ENCODE data around the gene PAFAH2. TPM values are rescaled to one million over a fixed set of nuclear protein-coding genes. Genes with fewer than 3 reads are reported as not detected.
A peak's percentile ranks its signal among the peaks of the same experiment; 100 is the strongest.

The PAFAH2 gene
- total RNA-seq, 2 donors from 2014 or later: 8.1 to 8.3 TPM

GRCh38 chr1:26035959-26036755 is 38.3 kb upstream of the PAFAH2 start:
- Mint-ChIP-seq H3K4me3 (peak overlapping the region; percentile 96), H3K4me1 (peaks cover 7% of the 10 kb centered on the region), H3K36me3 (ENCODE audit: low read depth) (no peaks in the 10 kb centered on the region), H3K9me3 (no peaks in the 10 kb centered on the region), H3K27me3 (peaks cover 6% of the 10 kb centered on the region), H3K27ac (peak overlapping the region; percentile 85)
- peak; percentile 82 for ATAC-seq (replicated peaks)

GRCh38 chr1:26035203-26035958 is 37.5 kb upstream of the PAFAH2 start:
- Mint-ChIP-seq H3K4me3 (peak overlapping the region; percentile 96), H3K9me3 (no peaks in the 10 kb centered on the region), H3K27ac (peak overlapping the region; percentile 85), H3K36me3 (ENCODE audit: low read depth) (no peaks in the 10 kb centered on the region), H3K4me1 (peaks cover 7% of the 10 kb centered on the region), H3K27me3 (peaks cover 6% of the 10 kb centered on the region)
- peak; percentile 97 for ATAC-seq (replicated peaks)

GRCh38 chr1:26034504-26035202 is 36.8 kb upstream of the PAFAH2 start:
- Mint-ChIP-seq H3K27ac (no peak overlapping the region), H3K4me3 (peak overlapping the region; percentile 96), H3K27me3 (peaks cover 6% of the 10 kb centered on the region), H3K36me3 (ENCODE audit: low read depth) (no peaks in the 10 kb centered on the region), H3K4me1 (peaks cover 7% of the 10 kb centered on the region), H3K9me3 (no peaks in the 10 kb centered on the region)
- no peak for ATAC-seq (replicated peaks)

- H3K4me3 Mint-ChIP-seq: no peak overlapping the region
- no peak for ATAC-seq (replicated peaks)
- H3K27me3 Mint-ChIP-seq: peaks cover 3% of the 10 kb centered on the region
- H3K4me1 Mint-ChIP-seq: peaks cover 7% of the 10 kb centered on the region
- H3K9me3 Mint-ChIP-seq: no peaks in the 10 kb centered on the region
- H3K36me3 Mint-ChIP-seq (ENCODE audit: low read depth): no peaks in the 10 kb centered on the region
- H3K27ac Mint-ChIP-seq: no peak overlapping the region
Observed at GRCh38 chr1:26032656-26033357, 34.9 kb upstream of the PAFAH2 start.

GRCh38 chr1:26031611-26032220 is 33.9 kb upstream of the PAFAH2 start:
- no peak overlapping the region for H3K27ac Mint-ChIP-seq
- no peak overlapping the region for H3K4me3 Mint-ChIP-seq
- H3K27me3 Mint-ChIP-seq: peaks cover 3% of the 10 kb centered on the region
- H3K36me3 Mint-ChIP-seq (ENCODE audit: low read depth): no peaks in the 10 kb centered on the region
- peaks cover 7% of the 10 kb centered on the region for H3K4me1 Mint-ChIP-seq
- ATAC-seq (replicated peaks): no peak
- H3K9me3 Mint-ChIP-seq: no peaks in the 10 kb centered on the region

- Mint-ChIP-seq H3K4me3 (no peak overlapping the region), H3K9me3 (no peaks in the 10 kb centered on the region), H3K27me3 (peaks cover 3% of the 10 kb centered on the region), H3K36me3 (ENCODE audit: low read depth) (no peaks in the 10 kb centered on the region), H3K4me1 (peaks cover 7% of the 10 kb centered on the region), H3K27ac (no peak overlapping the region)
- ATAC-seq (replicated peaks): no peak
Observed at GRCh38 chr1:26031196-26031595, 33.3 kb upstream of the PAFAH2 start.

DNA sequence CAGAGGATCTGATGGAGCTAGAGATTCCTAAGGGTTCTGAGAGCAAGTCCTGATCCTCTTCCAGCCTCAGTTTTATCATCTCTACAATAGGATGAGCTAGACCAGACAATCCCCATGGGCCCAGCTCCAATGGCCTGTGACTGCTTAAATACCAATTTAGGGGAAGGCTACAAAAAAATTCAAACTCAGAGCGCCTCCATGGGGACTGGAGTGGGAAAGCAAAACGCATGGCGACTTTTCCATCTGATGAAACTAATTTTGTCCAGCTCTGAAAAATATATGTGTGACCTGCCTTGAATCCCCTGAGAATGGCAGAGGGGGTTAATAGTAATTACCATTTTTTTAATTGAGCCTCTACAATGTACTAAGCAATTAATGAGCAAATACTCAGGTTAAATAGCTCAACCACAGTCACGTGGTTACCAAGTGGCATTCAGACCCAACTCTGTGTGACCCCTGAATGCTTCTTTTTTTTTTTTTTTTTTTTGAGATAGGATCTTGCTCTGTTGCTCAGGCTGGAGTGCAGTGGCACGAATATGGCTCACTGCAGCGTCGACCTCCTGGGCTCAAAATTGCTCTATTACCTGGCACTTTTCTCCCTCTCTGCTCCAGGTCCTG is 32.1 kb upstream of the PAFAH2 start:
- no peak overlapping the region for H3K4me3 Mint-ChIP-seq
- H3K27me3 Mint-ChIP-seq: peaks cover 3% of the 10 kb centered on the region
- no peaks in the 10 kb centered on the region for H3K9me3 Mint-ChIP-seq
- no peaks in the 10 kb centered on the region for H3K36me3 Mint-ChIP-seq (ENCODE audit: low read depth)
- no peaks in the 10 kb centered on the region for H3K4me1 Mint-ChIP-seq
- no peak for ATAC-seq (replicated peaks)
- H3K27ac Mint-ChIP-seq: no peak overlapping the region

DNA sequence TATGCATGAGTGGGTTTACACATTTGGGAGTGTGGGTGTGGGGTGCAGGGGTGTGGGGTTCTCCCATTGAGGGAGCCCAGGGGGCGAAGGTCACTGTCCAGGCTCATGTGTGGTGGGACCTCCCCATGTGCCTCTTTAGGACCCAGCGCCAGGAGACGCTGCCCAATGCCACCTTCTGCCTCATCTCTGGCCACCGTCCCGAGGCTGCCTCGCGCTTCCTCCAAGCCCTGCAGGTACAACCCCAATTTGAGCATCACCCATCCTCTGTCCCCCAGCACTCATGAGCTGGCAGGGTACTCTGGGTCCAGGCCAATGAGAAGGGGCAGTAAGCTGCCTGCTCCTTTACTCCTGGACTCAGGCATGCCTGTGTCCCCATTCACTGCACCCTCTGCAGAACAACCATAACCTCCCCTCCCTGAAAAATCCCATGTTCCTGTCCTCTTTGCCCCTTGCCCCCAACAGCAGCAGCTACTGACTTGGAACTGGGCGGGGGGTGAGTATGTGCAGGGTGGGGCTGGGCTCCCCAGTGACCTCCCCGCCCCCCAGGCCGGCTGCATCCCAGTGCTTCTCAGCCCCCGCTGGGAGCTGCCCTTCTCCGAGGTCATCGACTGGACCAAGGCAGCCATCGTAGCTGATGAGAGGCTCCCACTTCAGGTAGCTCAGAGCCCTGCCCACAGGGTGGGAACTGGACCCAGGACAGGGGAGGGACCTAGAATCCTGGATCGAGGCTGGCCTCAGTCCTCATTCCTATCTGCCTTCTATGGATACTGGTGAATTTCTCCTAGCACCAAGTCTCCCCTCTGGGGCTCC is 31.4 kb upstream of the PAFAH2 start:
- Mint-ChIP-seq H3K27me3 (peaks cover 3% of the 10 kb centered on the region), H3K9me3 (no peaks in the 10 kb centered on the region), H3K27ac (no peak overlapping the region), H3K36me3 (ENCODE audit: low read depth) (no peaks in the 10 kb centered on the region), H3K4me1 (no peaks in the 10 kb centered on the region), H3K4me3 (no peak overlapping the region)
- ATAC-seq (replicated peaks): no peak

DNA sequence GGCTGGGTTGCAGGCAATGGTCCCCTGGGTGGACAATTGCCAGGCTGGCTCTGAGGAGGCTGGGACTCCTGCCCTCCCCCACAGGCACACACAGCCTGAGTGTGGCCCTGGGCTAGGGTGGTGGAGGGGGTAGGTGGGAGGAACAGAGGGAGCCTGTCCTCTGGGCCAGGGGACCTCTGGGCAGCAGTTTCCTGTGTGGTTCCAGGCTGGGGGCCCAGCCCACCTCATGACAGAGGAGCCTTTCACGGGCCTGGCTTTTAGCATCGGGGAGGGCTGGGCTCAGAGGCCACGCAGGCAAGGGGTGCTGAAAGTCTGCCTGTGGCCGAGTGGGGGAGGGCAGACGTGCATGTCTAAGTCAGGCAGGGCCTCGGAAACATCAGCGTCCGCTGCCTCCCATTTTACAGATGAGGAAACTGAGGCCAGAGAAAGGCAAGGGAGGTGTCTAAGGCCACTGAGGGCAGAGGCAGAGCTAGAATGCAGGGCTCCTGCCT is 30.7 kb upstream of the PAFAH2 start:
- ATAC-seq (replicated peaks): no peak
- Mint-ChIP-seq H3K27me3 (no peaks in the 10 kb centered on the region), H3K9me3 (no peaks in the 10 kb centered on the region), H3K4me1 (no peaks in the 10 kb centered on the region), H3K4me3 (no peak overlapping the region), H3K27ac (no peak overlapping the region), H3K36me3 (ENCODE audit: low read depth) (no peaks in the 10 kb centered on the region)

DNA sequence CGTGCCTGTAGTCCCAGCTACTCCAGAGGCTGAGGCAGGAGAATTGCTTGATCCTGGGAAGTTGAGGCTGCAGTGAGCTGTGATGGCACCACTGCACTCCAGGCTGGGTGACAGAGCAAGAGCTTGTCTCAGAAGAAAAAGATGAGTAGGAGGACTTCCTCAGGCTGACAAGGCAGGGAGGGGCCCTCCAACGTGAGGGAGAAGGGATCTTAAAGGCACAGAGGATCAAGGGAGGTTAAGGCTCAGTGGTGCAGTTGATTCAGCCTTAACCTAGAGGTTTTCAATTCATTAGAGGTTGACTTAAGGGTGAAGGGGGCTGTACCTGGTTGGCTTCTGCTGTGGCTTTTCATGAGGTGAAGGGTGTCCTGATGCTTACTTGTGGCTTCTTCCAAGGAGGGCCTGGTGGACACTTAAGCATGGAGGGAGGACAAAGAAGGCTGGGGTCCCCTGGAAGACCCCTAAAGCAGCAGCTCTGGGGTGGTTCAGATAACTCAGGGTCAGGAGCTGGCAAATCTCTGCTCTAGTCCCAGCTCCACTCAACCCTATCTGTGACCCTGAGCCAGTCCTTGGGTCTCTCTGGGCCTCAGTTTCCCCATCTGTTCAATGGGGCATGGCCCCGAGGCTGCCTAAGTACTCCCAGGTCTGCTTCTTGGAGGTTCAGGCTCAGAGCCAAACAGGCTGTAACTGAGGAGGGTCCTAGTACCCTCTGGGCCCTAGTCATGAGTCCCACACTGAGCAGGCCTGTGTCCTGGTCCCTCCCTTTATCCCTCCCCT is 30.0 kb upstream of the PAFAH2 start:
- Mint-ChIP-seq H3K27me3 (no peaks in the 10 kb centered on the region), H3K4me1 (no peaks in the 10 kb centered on the region), H3K9me3 (no peaks in the 10 kb centered on the region), H3K4me3 (no peak overlapping the region), H3K36me3 (ENCODE audit: low read depth) (no peaks in the 10 kb centered on the region), H3K27ac (no peak overlapping the region)
- ATAC-seq (replicated peaks): no peak

GRCh38 chr1:26025517-26025916 is 27.7 kb upstream of the PAFAH2 start:
- no peak for ATAC-seq (replicated peaks)
- Mint-ChIP-seq H3K36me3 (ENCODE audit: low read depth) (no peaks in the 10 kb centered on the region), H3K4me3 (no peak overlapping the region), H3K27me3 (no peaks in the 10 kb centered on the region), H3K9me3 (no peaks in the 10 kb centered on the region), H3K4me1 (no peaks in the 10 kb centered on the region), H3K27ac (no peak overlapping the region)

GRCh38 chr1:26025060-26025459 is 27.2 kb upstream of the PAFAH2 start:
- Mint-ChIP-seq H3K27ac (no peak overlapping the region), H3K27me3 (no peaks in the 10 kb centered on the region), H3K36me3 (ENCODE audit: low read depth) (no peaks in the 10 kb centered on the region), H3K4me1 (no peaks in the 10 kb centered on the region), H3K4me3 (no peak overlapping the region), H3K9me3 (no peaks in the 10 kb centered on the region)
- ATAC-seq (replicated peaks): no peak

Measured in activated T-helper 17 cell treated with anti-CD3 and anti-CD28 coated beads, Interleukin-2, amount 50 U/mL, for 72 hours (primary cell).